ENCODE measurements around the gene HLA-A.
"Not testable (repeated sequence)": the region's sequence is repeated elsewhere in the genome, so short reads cannot be mapped to it uniquely, and the experiment has no call there.

HLA-A gene

DNA sequence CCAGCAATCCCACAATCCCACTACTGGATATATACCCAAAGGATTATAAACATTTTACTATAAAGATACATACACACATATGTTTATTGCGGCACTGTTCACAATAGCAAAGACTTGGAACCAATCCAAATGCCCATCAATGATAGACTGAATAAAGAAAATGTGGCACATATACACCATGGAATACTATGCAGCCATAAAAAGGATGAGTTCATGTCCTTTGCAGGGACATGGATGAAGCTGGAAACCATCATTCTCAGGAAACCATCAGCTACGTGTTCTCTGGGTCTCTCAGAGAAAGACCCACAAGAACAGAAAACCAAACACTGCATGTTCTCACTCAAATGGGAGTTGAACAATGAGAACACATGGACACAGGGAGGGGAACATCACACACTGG, 21.4 kb downstream of the HLA-A start:
- DNase-seq, result not testable (repeated sequence)

DNA sequence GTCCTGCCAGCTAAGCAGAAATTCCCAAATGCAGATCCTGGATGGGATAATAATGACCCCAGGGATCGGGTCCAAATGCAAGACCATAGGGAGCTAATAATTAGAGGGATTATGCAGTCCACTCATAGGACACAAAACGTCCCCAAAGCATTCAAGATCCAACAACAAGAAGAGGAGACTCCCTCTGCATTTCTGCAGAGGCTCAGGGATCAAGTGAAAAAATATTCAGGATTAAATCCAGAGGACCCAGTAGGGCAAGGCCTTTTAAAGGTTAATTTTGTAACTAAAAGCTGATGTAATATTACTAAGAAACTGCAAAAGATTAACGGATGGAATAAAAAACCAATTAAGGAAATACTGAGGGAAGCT, 22.2 kb downstream of the HLA-A start:
- DNase-seq, result no peak

DNA sequence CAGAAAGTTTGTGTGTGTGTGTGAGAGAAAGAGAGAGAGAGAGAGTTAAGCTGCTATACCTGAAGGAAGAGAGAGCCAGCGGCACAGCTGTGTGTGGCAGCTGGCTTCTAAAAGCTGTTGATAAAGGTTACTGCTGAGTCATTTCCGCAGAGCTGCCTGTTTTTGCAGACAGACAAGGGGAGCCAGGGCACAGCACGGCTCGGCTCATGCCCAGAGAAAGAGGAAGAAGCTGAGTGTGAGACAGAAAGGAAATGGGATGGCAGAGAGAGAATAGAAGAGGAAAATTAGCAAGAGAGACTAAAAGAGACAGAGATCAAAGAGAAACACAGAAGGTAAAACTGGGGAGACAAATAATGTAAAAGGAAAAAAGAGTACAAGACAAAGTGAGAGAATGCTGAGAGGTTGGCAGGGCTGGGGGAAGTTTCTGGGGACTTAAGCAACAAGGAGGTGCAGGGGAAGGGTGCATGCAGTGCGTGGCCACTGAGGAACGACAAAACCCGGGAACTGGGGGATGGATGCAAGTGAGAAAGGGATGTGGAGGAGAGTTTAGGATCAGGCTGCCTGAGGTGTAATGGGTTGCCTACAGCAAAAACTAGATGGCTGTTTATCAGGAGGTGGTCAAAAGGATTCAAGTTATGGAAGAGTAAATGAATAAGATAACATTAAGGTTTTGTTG, 22.7 kb downstream of the HLA-A start:
- DNase-seq, result peak; percentile 88

DNA sequence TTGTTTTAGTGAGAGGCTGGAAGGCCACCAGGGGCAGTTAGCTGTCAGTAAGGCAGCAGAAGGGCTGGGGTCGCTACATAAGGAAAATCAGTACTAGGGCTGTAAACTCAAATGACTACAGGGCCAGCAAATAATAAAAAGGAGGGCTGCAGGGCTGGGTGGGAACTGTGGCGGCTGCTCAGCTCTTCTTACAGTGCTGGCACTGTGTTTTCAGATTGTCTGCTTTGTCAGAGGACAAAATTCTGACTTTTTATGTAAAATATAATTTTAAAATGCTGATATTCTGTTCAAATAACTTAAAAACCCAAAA, 23.2 kb downstream of the HLA-A start:
- no peak for DNase-seq

DNA sequence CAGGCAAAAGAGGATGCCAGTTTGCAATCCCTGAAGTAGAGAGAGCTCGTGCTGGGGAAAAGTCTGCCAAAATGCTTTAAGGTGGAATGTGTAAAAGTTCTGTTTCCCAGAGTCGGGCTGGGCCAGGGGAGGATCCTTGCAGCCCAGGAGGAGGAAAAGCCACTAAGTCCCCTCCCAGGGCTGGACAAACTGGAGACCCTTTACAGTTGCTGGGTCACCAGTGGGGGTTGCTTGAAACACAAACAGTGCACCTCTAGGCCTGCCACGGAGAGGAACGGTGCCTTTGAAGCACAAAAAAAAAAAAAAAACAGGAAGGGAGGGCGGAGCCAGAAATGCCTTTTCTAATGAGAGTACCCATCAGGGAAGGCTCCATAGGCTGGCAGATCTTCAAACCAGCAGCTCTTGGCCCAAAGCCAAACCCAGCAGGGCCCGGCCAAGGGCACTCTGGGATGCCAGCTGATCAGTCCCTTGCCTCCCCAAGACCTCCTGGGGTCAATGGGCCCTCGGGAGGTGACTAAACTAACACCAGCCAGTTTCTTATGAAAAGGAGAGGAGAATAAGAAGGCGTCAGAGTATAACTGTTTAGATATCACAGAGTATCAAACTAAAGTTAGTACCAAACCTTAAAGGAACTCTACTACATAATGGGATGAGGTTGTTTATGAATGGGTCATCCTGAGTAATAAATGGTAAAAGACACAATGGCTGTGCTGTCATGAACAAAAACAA, 23.7 kb downstream of the HLA-A start:
- peak; percentile 47 for DNase-seq

DNA sequence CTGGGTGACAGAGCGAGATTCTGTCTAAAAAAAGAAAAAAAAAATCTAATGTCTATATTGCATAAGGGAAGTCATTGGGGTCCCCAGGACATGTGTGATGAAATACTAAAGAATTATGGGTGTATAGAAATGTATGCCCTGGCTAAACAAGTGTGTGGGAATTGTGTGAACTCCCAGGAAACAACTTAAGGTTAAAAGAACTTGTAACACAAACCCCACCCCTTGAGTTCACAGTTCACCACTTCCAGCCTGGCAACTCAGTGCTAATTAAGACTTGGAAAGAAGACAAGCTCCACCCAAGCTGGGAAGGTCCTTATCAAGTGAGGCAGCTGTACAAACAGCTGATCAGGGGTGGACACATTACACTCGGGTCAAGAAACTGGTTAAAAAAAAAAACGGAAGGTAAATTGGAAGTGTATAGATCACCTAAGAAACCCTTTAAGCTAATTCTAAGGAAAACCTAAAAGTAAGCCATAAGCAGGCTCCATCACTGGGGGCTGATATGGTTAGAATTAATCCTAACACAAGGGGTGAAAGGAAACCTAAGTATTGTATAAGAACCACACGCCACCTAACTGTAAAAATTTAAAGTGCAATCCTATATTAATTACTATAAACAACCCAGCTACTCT, 25.2 kb downstream of the HLA-A start:
- no peak for DNase-seq

DNA sequence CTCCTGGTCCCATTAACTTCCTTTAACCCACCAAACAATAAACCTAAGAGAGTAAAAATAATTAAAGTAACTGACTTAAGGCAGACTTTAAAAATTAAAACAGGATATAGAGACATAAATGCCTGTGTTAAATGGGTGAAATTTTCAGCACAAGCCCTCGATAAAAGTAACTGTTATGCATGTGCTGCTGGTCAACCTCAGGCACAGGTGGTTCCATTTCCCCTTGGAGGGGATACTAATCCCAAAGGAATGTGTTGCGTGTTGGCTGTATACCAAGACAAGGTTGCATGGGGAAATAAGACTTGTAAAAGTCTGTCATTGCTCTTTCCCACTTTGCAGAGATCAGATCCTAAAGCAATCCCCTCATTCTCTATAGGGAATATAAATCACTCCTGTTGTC, 25.8 kb downstream of the HLA-A start:
- no peak for DNase-seq

DNA sequence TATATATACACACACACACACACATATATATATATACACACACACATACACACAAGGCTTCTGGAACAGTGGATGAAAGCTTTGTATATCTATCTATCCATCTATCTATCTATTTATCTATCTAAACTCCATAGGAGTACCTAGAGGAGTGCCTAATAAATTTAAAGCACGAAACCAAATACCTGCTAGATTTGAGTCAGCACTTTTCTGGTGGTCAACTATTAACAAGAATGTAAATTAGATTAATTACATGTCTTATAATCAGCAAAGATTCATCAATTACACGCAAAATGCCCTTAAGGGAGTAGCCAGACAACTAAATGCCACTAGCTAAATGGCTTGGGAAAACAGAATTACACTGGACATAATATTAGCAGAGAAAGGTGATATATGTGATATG, 26.6 kb downstream of the HLA-A start:
- no peak for DNase-seq

DNA sequence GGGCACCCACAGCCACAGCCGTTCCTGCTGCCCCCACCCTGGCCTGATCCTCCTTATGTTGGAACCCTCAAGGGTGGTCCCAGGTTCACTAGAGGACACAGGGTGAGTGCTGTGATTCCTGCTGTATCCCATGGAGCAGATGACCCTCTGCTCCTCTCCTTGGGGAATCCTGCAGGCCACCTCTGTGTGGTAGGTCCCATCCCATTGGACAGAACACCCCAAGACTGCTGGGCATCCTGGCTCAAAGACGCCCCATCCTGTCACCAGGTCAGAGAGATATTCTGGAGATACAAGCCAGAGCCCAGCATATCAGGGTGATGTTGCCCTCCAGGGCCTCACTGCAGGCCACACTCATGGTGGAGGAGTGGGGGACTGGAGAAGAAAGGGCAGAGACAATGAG, 28.4 kb downstream of the HLA-A start:
- no peak for DNase-seq

DNA sequence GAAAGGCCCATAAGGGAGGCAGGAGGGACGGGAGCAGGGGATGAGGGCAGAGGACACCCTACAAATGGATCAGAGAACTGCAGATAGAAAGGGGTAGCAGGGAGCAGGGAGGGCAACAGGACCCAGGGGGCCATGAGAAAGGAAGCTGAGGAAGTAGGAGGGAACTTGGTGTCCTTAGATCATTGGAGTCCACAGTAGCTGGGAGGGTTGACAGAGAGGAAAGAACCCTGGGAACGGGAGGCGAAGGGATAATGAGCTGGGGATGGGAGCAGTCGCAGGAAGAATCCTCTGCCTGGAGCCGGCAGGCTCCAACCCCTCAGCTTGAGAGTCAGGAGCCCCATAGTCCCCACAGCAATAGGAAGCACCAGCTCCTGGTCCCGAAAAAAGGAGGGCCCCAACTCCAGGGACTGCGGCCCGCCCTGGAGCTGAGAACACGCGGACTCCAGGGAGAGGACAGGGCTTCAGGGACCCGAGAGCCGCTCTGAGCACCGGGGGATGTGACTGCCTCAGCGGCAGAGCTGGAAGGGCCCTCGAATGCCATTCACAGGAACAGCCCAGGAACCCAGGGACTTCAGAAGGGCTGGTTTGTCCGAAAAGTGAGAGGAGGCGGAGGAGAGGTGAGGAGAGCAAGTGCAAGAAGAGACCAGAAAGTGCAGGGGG, 32.7 kb downstream of the HLA-A start:
- DNase-seq, result no peak

DNA sequence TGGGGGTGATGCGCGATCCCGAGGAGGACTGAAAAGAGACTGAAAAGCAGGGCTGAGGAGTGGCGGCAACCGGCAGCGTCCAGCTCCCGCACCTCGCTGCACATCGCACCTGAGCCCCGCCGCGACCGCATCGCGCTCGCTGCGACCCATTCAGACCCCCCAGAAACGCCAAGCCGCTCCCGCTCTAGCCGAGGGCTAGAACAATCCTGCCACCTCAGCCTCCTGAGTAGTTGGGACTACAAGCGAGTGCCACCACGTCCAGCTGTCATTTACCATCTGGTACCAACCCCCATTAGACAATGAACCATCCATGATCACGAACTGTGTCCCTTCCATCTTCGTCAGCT, 33.2 kb downstream of the HLA-A start:
- DNase-seq, result peak; percentile 48

DNA sequence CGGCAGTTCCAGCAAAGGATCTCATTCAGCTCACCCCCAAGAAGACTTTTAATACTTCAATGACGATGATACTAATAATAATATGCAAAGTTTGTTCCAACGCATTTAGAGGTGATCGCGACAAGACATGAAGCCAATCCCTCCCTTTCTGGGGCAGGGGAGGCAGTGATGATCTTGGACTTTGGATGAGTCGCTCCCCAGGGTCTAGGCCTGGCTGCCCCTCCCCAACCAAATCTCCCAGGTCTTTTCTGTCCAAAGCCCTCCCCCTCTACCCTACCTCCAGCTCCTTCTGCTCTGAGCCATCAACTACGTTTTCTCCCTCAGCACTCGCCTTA, 33.9 kb downstream of the HLA-A start:
- no peak for DNase-seq

DNA sequence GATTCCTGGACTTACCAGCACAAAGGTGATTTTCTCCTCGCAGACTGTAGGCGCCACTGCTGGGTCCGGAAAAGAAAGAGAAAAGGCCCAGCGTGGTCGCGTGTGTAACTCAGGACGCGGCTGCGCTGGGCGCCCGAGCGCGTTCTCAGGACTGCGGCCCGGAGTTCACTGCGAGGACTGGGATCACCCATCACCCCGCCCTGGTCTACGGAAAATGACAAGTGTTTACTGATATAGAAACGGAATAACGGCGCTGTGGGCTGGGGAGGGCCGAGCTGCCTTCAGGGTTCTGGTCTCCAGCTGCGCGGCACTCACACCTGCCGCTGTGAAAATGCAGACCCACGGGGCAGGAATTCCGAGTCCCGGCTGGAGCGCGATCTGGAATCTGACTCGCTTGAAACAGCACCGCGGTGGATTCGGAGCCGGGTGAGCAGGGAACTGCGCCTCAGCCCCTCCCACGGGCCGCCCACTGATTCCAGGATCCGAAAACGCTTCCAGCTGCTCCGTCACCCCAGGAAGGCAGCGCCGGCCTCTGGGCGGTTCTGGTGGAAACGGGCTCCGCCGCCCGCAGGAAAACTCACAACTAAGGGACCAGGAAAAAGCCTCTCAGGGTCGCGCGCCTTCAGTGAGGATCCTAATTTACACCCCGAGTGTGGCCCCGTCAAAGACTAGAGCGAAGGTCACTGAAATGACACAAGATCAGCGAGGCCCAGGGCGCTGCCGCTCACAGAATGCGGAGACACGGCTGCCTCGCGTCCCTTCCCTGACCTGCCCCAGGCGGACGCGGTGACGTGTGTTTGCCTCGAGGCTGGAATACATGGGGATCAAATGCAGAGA, 34.5 kb downstream of the HLA-A start:
- DNase-seq, result peak; percentile 15

DNA sequence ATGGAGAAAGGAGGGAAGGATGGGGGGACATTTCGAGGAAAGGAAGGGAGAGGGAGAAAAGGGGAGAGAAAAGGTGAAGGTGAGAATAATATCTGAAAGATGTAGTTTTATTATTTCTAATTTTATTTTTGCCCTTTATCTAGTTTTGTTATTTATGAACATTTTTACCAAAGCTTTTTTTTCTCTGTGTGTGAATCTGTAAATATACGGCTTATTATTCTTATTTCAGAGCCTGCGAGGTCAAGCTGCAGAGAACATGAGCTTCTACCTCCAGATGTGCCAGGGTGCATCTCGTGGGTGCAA, 35.0 kb downstream of the HLA-A start:
- no peak for DNase-seq

DNA sequence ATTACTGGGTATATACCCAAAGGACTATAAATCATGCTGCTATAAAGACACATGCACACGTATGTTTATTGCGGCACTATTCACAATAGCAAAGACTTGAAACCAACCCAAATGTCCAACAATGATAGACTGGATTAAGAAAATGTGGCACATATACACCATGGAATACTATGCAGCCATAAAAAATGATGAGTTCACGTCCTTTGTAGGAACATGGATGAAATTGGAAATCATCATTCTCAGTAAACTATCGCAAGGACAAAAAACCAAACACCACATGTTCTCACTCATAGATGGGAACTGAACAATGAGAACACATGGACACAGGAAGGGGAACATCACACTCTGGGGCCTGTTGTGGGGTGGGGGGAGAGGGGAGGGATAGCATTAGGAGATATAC, 37.7 kb downstream of the HLA-A start:
- not testable (repeated sequence) for DNase-seq

DNA sequence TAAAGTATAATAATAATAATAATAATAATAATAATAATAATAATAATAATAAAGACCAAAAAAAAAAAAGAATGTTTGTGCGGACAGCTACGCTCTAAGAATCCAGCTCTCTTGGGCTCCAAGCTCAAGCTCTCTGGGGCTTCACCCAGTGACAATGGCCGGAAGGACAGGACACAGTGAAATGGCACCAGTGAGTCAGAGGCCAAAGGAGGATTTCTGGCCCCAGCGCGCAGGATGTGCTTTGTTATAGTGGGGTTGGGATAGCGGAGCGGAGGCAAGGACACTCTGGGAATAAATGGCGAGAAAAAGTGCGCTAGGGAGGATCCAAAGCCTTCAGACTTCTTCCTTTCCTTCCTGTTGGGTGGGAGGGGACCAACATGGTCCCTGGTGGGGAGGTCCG, 38.2 kb downstream of the HLA-A start:
- DNase-seq, result no peak

DNA sequence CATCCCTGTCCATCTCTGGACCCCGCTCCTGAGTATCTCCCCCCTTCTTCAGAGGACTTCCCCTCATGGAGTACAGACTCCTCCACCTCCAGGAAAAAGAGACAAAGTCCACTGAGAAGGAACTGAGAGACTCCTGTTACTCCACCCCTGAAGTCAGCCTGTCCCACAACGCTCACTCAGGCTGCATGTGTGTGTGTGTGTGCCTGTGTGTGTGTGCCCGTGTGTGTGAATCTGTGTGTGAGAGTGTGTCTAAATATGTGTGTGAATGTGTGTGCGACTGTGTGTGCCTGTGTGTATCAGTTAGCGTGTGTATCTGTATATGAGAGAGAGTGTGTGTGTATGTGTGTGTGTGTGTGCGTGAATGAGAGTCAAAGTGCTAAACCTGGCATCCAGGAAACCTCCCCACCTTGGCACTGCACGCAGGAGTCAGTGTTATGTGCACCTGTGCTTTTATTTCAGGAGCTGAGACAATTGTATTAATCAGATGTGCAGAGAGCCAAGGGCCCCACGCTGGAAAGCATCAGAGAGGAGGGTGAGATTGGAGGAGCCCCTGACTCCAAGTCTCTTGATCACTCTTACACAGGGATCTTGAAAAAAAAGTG, 39.0 kb downstream of the HLA-A start:
- DNase-seq, result no peak

DNA sequence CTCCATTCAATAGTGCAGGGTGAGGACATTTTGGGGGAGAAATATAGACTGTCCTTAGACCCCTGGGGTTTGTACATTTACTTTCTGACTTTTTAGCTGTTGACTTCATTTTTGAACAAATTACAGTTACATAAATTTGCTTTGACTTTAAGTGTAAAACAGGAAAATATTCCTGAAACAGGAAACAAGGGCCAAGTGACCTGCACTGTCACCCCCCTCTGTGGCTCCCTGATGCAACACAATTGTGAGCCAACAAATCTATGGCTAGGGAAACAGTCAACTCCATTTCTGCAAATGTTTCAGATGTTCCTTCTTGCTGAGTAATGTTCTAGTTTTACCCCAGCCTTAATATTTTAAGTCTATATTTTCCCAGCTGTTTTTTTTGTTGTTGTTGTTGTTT, 39.8 kb downstream of the HLA-A start:
- DNase-seq, result no peak

DNA sequence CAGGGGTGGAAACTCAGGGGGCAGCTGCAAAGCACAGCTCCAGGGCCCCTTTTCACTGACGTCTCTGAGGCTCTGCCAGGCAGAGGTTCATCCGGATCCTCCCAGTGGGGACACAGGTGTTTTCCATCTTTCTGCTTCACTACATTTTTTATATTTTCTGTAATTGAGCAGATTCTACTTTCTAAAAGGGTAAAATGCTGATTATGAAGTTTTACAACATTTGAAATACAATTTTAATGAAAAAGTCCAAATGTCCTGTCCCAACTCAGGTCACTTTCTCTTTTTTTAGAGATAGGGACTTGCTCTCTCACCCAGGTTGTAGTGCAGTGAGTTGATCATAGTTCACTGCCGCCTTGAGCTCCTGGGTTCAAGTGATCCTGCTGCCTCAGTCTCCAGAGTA, 41.9 kb downstream of the HLA-A start:
- no peak for DNase-seq

DNA sequence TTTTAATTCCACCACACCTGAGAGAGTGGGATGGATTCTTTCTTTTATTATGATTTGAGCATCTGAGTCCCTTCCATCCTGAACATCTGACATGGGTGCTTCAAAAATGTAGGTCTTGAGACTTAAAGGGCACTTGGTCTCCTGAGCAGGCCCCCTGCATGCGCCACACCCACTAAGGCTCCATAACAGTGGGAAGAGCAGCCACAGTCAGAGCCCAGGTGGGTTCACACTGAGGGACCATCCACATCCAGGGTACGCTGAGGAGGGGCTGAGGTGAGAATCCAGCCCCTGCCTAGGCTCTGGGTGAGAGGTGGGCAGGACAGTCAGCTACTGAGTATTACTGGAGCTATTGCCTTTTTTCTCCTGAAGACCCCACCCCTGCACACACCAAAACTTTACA, 42.7 kb downstream of the HLA-A start:
- no peak for DNase-seq

DNA sequence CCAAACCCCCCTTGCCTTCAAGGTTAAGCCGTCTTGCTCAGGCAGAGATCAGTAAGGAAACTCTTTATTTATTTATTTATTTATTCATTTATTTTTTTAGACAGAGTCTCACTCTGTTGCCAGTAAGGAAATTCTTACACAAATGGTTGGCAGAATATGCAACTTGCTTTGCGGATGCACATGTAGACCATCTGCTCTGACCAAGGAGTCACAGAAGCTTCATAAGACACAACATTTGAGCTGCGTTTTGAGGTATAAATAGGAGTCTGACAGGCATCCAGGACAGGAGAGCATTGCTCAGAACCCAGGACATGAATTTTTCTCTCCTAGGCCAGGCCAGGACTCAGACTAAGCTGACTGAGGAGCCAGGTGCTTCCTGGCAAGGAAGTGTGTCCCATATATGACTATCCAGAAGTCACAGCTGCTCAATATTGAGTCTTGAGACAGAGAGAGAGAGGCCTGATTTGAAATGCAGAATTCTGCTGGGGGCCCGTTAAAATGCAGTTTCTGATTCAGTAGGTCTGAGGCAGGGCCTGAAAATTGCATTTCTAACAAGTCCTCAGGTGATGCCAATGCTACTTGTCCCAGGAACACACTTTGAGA, 43.9 kb downstream of the HLA-A start:
- no peak for DNase-seq

DNA sequence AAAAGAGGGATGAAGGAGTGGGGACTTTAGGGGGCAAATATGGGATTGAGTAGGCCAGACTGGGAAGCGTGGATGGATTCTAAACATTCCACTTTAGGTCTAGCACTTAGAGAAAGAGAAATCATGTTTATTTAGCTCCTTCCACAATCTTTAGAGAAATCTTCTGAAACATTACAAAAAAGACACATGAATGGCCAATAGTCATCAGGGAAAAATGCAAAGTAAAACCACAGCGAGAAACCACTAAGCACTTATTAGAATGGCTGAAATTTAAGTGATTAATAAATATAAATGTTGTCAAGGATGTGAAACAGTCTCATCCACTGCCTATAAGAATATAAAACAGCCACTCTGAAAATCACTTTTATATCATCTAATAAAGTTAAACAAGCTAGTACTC, 46.9 kb downstream of the HLA-A start:
- DNase-seq, result no peak

DNA sequence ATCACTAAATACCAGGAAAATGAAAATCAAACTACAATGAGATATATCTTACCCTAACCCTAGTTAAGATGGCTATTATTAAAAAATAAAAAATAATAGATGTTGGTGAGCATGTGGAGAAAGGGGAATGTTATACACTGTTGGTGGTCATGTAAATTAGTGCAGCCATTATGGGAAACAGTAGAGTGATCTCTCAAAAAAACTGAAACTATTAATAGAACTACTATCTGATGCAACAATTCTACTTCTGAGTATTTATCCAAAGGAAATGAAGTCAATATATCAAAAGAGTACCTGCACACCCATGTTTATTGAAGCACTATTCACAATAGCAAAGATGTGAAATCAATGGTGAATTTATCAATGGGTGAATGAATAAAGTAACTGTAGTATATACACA, 48.6 kb downstream of the HLA-A start:
- no peak for DNase-seq
